Hepatocyte (in vitro differentiated cells): ENCODE data around the gene RBFOX2.

Experiments
- CTCF ChIP-seq: fragments of 200-600 bp; sonication (generic); IDR thresholded peaks from 2 replicates; pipeline ENCODE4 v1.5.1; 2016; ENCODE audit warnings: antibody characterized with exemption, mild to moderate bottlenecking; ENCODE audit not compliant: poor library complexity
- EZH2 ChIP-seq: fragments of 200-600 bp; sonication (generic); IDR thresholded peaks from 2 replicates; pipeline ENCODE4 v1.6.1; 2016; ENCODE audit warnings: antibody characterized with exemption, mild to moderate bottlenecking, borderline replicate concordance
- EZH2phosphoT487 ChIP-seq: fragments of 200-600 bp; sonication (generic); IDR thresholded peaks from one replicate; pipeline ENCODE4 v1.6.1; 2018; ENCODE audit warnings: antibody characterized with exemption, mild to moderate bottlenecking, low read depth, moderate library complexity; ENCODE audit not compliant: unreplicated experiment, severe bottlenecking

DNA sequence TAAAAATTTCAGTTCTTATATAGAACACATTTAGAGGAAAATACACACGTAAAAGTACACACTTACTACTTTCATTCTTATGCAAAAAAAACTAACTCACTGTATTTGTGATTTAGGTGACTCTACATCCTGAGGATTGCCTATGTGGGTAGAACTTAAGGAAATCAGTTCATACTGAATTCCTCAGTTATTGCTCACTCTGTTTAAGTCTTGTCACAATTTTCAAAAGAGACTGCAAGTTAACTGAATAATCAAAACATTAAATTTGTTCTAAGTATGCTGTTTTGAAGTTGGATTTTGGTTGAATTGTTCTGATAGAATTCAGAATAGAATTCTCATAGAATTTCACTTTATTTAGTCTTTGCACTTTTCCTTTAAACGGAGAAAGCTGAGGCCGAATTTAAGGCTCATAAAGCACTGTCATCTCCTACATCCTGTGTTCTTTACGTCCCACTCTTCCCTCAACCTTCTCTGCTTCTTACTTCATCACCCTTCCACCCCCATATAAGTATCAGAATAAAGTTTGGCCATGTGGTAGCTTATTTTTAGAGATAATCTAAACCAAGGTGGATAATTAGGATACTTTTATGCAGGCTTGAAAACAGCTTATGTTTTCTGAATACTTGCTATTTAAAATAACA, 251.2 kb downstream of the RBFOX2 start:
- TF ChIP-seq CTCF (no peak), EZH2 (no peak), EZH2phosphoT487 (no peak)
